SH-SY5Y (cell line): Measurements from ENCODE around the gene PLEKHA6.

Experiments used
- GATA2 ChIP-seq: IDR thresholded peaks from 2 replicates; pipeline ENCODE4 v1.6.1; 2011; ENCODE audit warnings: mild to moderate bottlenecking, low read depth, low read length
- GATA3 ChIP-seq: IDR thresholded peaks from 2 replicates; pipeline ENCODE4 v1.6.1; 2011; ENCODE audit warnings: low read depth, mild to moderate bottlenecking, low read length, moderate library complexity

DNA sequence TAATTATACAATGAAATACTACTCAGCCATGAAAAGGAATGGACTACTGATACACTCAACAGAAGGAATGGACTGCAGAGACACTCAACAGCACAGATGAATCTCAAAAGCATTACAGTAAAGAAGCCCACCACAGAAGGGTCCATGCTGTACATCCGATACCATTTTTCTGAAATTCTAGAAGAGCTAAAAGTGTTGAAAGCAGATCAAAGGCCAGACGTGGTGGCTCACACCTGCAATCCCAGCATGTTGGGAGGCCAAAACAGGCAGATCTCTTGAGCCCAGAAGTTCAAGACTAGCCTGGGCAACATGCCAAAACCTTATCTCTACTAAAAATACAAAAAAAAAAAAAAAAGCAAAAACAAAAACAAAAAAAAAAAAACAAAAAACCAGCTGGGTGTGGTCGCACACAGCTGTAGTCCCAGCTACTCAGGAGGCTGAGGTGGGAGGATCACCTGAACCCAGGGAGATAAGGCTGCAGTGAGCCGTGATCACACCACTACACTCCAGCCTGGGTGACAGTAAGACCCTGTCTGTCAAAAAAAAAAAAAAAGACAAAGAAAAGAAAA lies 36.4 kb upstream of the PLEKHA6 start:
- no peak for TF ChIP-seq GATA3
- 0 out of 2 replicates have a peak, but pooled peaks have one; percentile 8 for TF ChIP-seq GATA2
